HG03521 (cell line): ENCODE results near the gene RNF13.
"Not testable (repeated sequence)": the region's sequence is repeated elsewhere in the genome, so short reads cannot be mapped to it uniquely, and the experiment has no call there.

ENCODE experiments used
- ATAC-seq: cut with Tn5 transposase; IDR thresholded peaks from one replicate; pipeline ENCODE4 v1.9.1; 2021; ENCODE audit warnings: mild to moderate bottlenecking, moderate library complexity; ENCODE audit not compliant: unreplicated experiment

RNF13 gene

GRCh38 chr3:149947231-149947630 lies 134.2 kb downstream of the RNF13 start:
- ATAC-seq: no peak

- ATAC-seq: no peak
Observed at GRCh38 chr3:149949181-149949580, 136.2 kb downstream of the RNF13 start.

- no peak for ATAC-seq
Observed at GRCh38 chr3:149954812-149955211, 141.8 kb downstream of the RNF13 start.

- ATAC-seq: no peak
Observed at GRCh38 chr3:149955449-149955848, 142.4 kb downstream of the RNF13 start.

- ATAC-seq: no peak
Observed at GRCh38 chr3:149957361-149958125, 144.5 kb downstream of the RNF13 start.

GRCh38 chr3:149958171-149958796 lies 145.3 kb downstream of the RNF13 start:
- no peak for ATAC-seq

GRCh38 chr3:149959443-149959842 lies 146.4 kb downstream of the RNF13 start:
- ATAC-seq: no peak

GRCh38 chr3:149963485-149963884 lies 150.5 kb downstream of the RNF13 start:
- no peak for ATAC-seq

- no peak for ATAC-seq
Observed at GRCh38 chr3:149964291-149964690, 151.3 kb downstream of the RNF13 start.

- ATAC-seq: no peak
Observed at GRCh38 chr3:149965278-149965677, 152.3 kb downstream of the RNF13 start.

GRCh38 chr3:149967086-149967685 lies 154.2 kb downstream of the RNF13 start:
- no peak for ATAC-seq

GRCh38 chr3:149968216-149968615 lies 155.2 kb downstream of the RNF13 start:
- ATAC-seq: no peak

GRCh38 chr3:149969110-149969939 lies 156.3 kb downstream of the RNF13 start:
- ATAC-seq: no peak

- peak; percentile 61 for ATAC-seq
Observed at GRCh38 chr3:149969940-149970715, 157.1 kb downstream of the RNF13 start.

- peak; percentile 37 for ATAC-seq
Observed at GRCh38 chr3:149970716-149971402, 157.8 kb downstream of the RNF13 start, which contains the start of gene PFN2. PFN2 (minus strand) TSS chr3:149970895; CDS start chr3:149970856, 39 bp downstream.

GRCh38 chr3:149971403-149972075 lies 158.5 kb downstream of the RNF13 start:
- ATAC-seq: no peak

- ATAC-seq: no peak
Observed at GRCh38 chr3:149975919-149976318, 162.9 kb downstream of the RNF13 start.

- ATAC-seq: no peak
Observed at GRCh38 chr3:149977386-149977785, 164.4 kb downstream of the RNF13 start.

GRCh38 chr3:149981979-149982378 lies 169.0 kb downstream of the RNF13 start:
- not testable (repeated sequence) for ATAC-seq
